H1 (cell line): ENCODE data around the gene OR13J1. TPM values are rescaled to one million over a fixed set of nuclear protein-coding genes. Genes with fewer than 3 reads are reported as not detected.

Experiments used
- ATF3 ChIP-seq: IDR thresholded peaks from 2 replicates; pipeline ENCODE4 v1.6.1; 2011; ENCODE audit warnings: low read depth, mild to moderate bottlenecking, low read length; ENCODE audit not compliant: insufficient read depth
- CHD2 ChIP-seq: IDR thresholded peaks from 2 replicates; pipeline ENCODE4 v1.6.1; 2012; ENCODE audit warnings: low read length, improper control_type of control experiment
- MAFK ChIP-seq: IDR thresholded peaks from 2 replicates; pipeline ENCODE4 v1.6.1; 2012; ENCODE audit warnings: low read depth, mild to moderate bottlenecking, improper control_type of control experiment, low read length
- PHF8 ChIP-seq: fragments of 200-600 bp; sonication (generic); conservative IDR thresholded peaks from 2 replicates; pipeline ENCODE4 v1.7.1; 2012; ENCODE audit warnings: low read depth, mild to moderate bottlenecking, inconsistent platforms, low read length, moderate library complexity
- TBP ChIP-seq: IDR thresholded peaks from 2 replicates; pipeline ENCODE4 v1.6.1; 2011; ENCODE audit warnings: low read depth, low read length, improper control_type of control experiment
- polyA plus RNA-seq, 7 experiments: library from polyadenylated mRNA; depleted of rRNA in 3 of 7; stranded (reverse) in 5 of 7; unstranded in 2 of 7; fragments of >200 nt in 5 of 7; fragments of 200-250 nt in 2 of 7; gene quantifications; 1 replicate in 5 of 7; 2 replicates in 1 of 7; 4 replicates in 1 of 7; pipeline versions ENCODE4 v1.2.1 to v1.2.3, GENCODE V29; 2011 to 2013; ENCODE audit warnings: missing spikeins in 2 of 7, mixed read lengths in 2 of 7
- total RNA-seq: library from RNA; stranded (reverse); fragmentation: NEBNext Ultra II Directional; extraction: Animal tissue kit (Norgen Biotek cat#: 25700); gene quantifications from 2 replicates; pipeline ENCODE4 v1.2.1, GENCODE V29; 2021

The OR13J1 gene
- total and polyA plus RNA-seq, 2 of the 8 experiments (the other 6 are each of a cell fraction or from before 2014, with no cell fraction given) = not detected

GRCh38 chr9:35841645-35841900 is 28.6 kb downstream of the OR13J1 start (continued):
- TF ChIP-seq ATF3 (no peak), MAFK (no peak), TBP (no peak), PHF8 (no peak), CHD2 (no peak)
